GM23248 (cell line): ENCODE measurements around the gene MATN3. TPM values are rescaled to one million over a fixed set of nuclear protein-coding genes. Genes with fewer than 3 reads are reported as not detected.

ENCODE experiments used
- DNase-seq: peaks from one replicate; pipeline ENCODE4 v3.0.0-alpha.2; 2015
- H2AFZ ChIP-seq: fragments of 200-600 bp; sonication (generic); 2 replicates; pipeline ENCODE4 v1.6.1; 2016; ENCODE audit warnings: antibody characterized with exemption
- H3F3A ChIP-seq: fragments of 200-600 bp; sonication (generic); 2 replicates; pipeline ENCODE4 v1.6.1; 2016; ENCODE audit warnings: mild to moderate bottlenecking, antibody characterized with exemption, mixed run types; ENCODE audit not compliant: insufficient read depth
- H3K27ac ChIP-seq: fragments of 200-600 bp; sonication (generic); 2 replicates; pipeline ENCODE4 v1.5.1; 2016; ENCODE audit warnings: mild to moderate bottlenecking
- H3K27me3 ChIP-seq: fragments of 200-600 bp; sonication (generic); replicated peaks from 2 replicates; pipeline ENCODE4 v1.6.1; 2016; ENCODE audit warnings: mild to moderate bottlenecking; ENCODE audit not compliant: insufficient read depth
- H3K36me3 ChIP-seq: fragments of 200-600 bp; sonication (generic); 2 replicates; pipeline ENCODE4 v1.6.1; 2016; ENCODE audit warnings: low read depth, mild to moderate bottlenecking
- H3K4me1 ChIP-seq: fragments of 200-600 bp; sonication (generic); 2 replicates; pipeline ENCODE4 v1.6.1; 2016; ENCODE audit warnings: mild to moderate bottlenecking; ENCODE audit not compliant: insufficient read depth
- H3K4me2 ChIP-seq: fragments of 200-600 bp; sonication (generic); one replicate; pipeline ENCODE4 v1.6.1; 2016; ENCODE audit warnings: mild to moderate bottlenecking; ENCODE audit not compliant: unreplicated experiment
- H3K4me3 ChIP-seq: fragments of 200-600 bp; sonication (generic); 2 replicates; pipeline ENCODE4 v1.5.1; 2016; ENCODE audit warnings: mild to moderate bottlenecking
- H3K79me2 ChIP-seq: fragments of 200-600 bp; sonication (generic); 2 replicates; pipeline ENCODE4 v1.6.1; 2016; ENCODE audit warnings: mild to moderate bottlenecking; ENCODE audit not compliant: insufficient read depth
- H3K9ac ChIP-seq: fragments of 200-600 bp; sonication (generic); 2 replicates; pipeline ENCODE4 v1.6.1; 2016; ENCODE audit warnings: mild to moderate bottlenecking
- H3K9me2 ChIP-seq: fragments of 200-600 bp; sonication (generic); 2 replicates; pipeline ENCODE4 v1.6.1; 2016; ENCODE audit warnings: mixed run types, mild to moderate bottlenecking, moderate library complexity; ENCODE audit not compliant: insufficient read depth
- H3K9me3 ChIP-seq: fragments of 200-600 bp; sonication (generic); one replicate; pipeline ENCODE4 v1.6.1; 2017; ENCODE audit warnings: low read depth
- H4K20me1 ChIP-seq: fragments of 200-600 bp; sonication (generic); 2 replicates; pipeline ENCODE4 v1.6.0; 2016; ENCODE audit not compliant: insufficient read depth
- EZH2 ChIP-seq: fragments of 200-600 bp; sonication (generic); IDR thresholded peaks from 2 replicates; pipeline ENCODE4 v1.6.1; 2018; ENCODE audit warnings: antibody characterized with exemption, mild to moderate bottlenecking; ENCODE audit not compliant: insufficient read depth, poor library complexity, severe bottlenecking
- EZH2phosphoT487 ChIP-seq: fragments of 200-600 bp; sonication (generic); IDR thresholded peaks from 2 replicates; pipeline ENCODE4 v1.6.1; 2018; ENCODE audit warnings: antibody characterized with exemption, moderate library complexity, mild to moderate bottlenecking, low read depth; ENCODE audit not compliant: insufficient read depth
- WGBS, 2 experiments: methylation state at CpG; one replicate each; pipeline ENCODE4 v1.1.6; 2015 to 2017; ENCODE audit warnings: low lambda C conversion rate in 2 of 2, low coverage in 1 of 2; ENCODE audit errors: missing lambda C conversion rate in 2 of 2; 5-methylcytosine and 5-hydroxymethylcytosine counted together
- in situ Hi-C: fragments of 300-500 bp; cut with MboI; formaldehyde crosslinking; loops from 2 replicates; pipeline ENCODE4 v1.15.0; 2020
- polyA plus RNA-seq: library from polyadenylated mRNA; unstranded; fragments of >200 nt; fragmentation: Nextera tagmentation; extraction: Ambion mirVana; gene quantifications from 2 replicates; pipeline ENCODE4 v1.2.1, GENCODE V29; 2016
- total RNA-seq: library from RNA; depleted of rRNA; stranded (reverse); fragments of >200 nt; shearing (Covaris generic); gene quantifications from 2 replicates; pipeline ENCODE4 v1.2.3, GENCODE V29; 2014

Gene MATN3
- total and polyA plus RNA-seq, 2 experiments from 2014 or later, result 0.54 to 2.0 TPM

DNA sequence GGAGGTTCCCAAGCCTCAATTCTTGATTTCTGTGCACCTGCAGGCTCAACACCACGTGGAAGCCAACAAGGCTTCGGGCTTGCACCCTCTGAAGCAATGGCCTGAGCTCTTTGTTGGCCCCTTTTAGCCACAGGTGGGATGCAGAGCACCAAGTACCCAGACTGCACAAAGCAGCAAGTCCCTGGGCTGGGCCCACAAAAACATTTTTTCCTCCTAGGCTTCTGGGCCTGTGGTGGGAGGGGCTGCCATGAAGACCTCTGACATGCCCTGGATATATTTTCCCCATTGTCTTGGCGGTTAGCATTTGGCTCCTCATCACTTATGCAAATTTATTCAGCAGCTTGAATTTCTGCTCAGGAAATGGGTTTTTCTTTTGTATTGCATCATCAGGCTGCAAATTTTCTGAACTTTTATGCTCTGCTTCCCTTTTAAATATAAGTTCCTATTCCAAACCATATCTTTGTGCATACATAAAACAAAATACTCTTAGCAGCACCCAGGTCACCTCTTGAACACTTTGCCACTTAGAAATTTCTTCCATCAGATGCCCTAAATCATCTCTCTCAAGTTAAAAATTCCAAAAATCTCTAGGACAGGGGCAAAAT lies 9.0 kb upstream of the MATN3 start:
- no peak overlapping the region for H3K9ac ChIP-seq
- H3K9me2 ChIP-seq, result no peaks in the 10 kb centered on the region
- H3K79me2 ChIP-seq, result no peaks in the 10 kb centered on the region
- no peaks in the 10 kb centered on the region for H3K27me3 ChIP-seq
- H3K27ac ChIP-seq, result no peak overlapping the region
- H3K4me2 ChIP-seq, result no peak overlapping the region
- DNase-seq, result no peak
- 84 to 86% methylated on average over 3 of the region's 3 CpGs for WGBS, 2 experiments
- TF ChIP-seq EZH2 (no peak), EZH2phosphoT487 (no peak)
- H3K9me3 ChIP-seq, result no peaks in the 10 kb centered on the region
- peaks cover 4% of the 10 kb centered on the region; the same call in 1 of the 2 replicates for H3F3A ChIP-seq
- no peaks in the 10 kb centered on the region for H4K20me1 ChIP-seq
- no peak overlapping the region for H2AFZ ChIP-seq
- no peak overlapping the region for H3K4me3 ChIP-seq
- peaks cover 8% of the 10 kb centered on the region for H3K4me1 ChIP-seq
- H3K36me3 ChIP-seq, result no peaks in the 10 kb centered on the region
- in situ Hi-C loops, result no loop called here

DNA sequence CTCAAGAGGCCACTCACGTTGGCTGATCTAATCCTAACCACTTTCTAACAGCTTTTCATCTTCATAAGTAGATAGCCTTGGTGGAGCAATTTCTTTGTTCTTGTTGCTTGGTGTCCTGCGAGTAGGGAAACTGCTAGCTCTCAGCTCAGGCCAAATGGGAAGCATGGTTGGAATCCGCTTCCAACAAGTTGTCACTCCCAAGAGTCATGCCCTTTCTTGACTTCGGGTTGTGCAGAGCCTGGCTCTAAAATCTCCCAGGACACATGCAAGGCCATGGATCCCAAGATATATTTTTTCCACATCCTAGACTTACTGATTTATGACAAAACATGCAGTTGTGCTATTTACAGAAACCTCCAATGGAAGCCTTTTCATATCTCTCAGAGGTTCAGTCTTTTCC lies 7.3 kb upstream of the MATN3 start:
- H3K4me3 ChIP-seq, result no peak overlapping the region
- H3K36me3 ChIP-seq, result no peaks in the 10 kb centered on the region
- H3K27ac ChIP-seq, result no peak overlapping the region
- no peaks in the 10 kb centered on the region for H3K27me3 ChIP-seq
- 64 to 66% methylated on average over 4 of the region's 4 CpGs for WGBS, 2 experiments
- no peak overlapping the region for H3K4me2 ChIP-seq
- in situ Hi-C loops, result no loop called here
- no peaks in the 10 kb centered on the region for H3K9me3 ChIP-seq
- peaks cover 4% of the 10 kb centered on the region; the same call in 1 of the 2 replicates for H3F3A ChIP-seq
- H3K79me2 ChIP-seq, result no peaks in the 10 kb centered on the region
- H3K9me2 ChIP-seq, result no peaks in the 10 kb centered on the region
- no peak for DNase-seq
- H4K20me1 ChIP-seq, result no peaks in the 10 kb centered on the region
- TF ChIP-seq EZH2 (no peak), EZH2phosphoT487 (no peak)
- no peak overlapping the region for H3K9ac ChIP-seq
- no peaks in the 10 kb centered on the region; the same call in 1 of the 2 replicates for H3K4me1 ChIP-seq
- H2AFZ ChIP-seq, result no peak overlapping the region

DNA sequence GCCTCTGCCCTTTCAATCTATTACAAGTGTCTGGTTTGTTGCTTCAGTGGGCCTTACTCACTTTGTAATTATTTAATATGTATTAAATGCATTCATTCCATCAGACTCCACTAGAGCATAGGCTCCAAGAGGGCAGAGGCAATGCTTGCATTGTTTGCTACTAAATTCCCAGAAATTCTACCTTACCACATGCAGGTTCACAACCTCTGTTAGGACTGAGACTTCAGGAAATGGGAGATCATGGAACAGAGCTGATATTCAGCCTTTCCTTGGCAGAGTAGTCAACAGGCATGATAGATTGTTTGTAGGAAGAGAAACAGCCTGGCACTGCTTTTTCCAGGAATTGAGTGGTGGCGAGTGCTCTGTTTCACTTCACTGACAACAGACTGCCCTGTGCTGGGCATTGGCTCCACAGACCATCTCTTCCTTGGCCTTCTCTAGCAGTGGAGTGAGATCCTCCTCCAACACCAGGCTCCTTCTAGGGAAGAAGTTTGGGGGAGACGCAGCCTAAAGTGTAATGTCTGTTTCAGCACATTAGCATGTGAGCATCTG lies 6.2 kb upstream of the MATN3 start:
- H4K20me1 ChIP-seq, result no peaks in the 10 kb centered on the region
- no peak overlapping the region for H3K4me3 ChIP-seq
- no peaks in the 10 kb centered on the region for H3K9me3 ChIP-seq
- peaks cover 4% of the 10 kb centered on the region; the same call in 1 of the 2 replicates for H3F3A ChIP-seq
- H3K9ac ChIP-seq, result no peak overlapping the region
- no peak for TF ChIP-seq EZH2
- TF ChIP-seq EZH2phosphoT487, result no peak
- H3K4me2 ChIP-seq, result no peak overlapping the region
- H3K27me3 ChIP-seq, result no peaks in the 10 kb centered on the region
- in situ Hi-C loops, result no loop called here
- H3K27ac ChIP-seq, result no peak overlapping the region
- H3K9me2 ChIP-seq, result no peaks in the 10 kb centered on the region
- no peak overlapping the region for H2AFZ ChIP-seq
- no peaks in the 10 kb centered on the region for H3K4me1 ChIP-seq
- 95 to 98% methylated on average over 2 of the region's 2 CpGs for WGBS, 2 experiments
- DNase-seq, result no peak
- H3K79me2 ChIP-seq, result no peaks in the 10 kb centered on the region
- H3K36me3 ChIP-seq, result no peaks in the 10 kb centered on the region

DNA sequence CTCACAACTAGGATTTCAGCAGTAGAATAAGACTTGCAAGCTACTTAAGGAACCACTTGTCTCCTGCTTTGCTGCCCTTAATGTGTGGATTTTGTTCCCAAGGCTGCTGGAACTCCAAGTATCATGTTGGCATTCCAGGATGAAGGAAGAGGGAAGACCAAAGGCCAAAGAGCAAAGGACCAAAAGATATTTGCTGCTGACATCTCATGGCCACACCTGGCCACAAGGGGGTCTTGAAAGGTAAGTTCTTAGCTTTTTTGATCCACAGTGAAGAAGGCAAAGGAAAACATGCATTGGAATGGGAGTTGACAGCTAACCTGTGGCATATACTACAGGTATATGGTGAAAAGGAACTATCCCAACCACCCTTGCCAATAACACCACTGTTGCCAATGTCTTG lies 3.9 kb upstream of the MATN3 start:
- H3K4me3 ChIP-seq, result no peak overlapping the region
- no peak overlapping the region for H3K4me2 ChIP-seq
- H3K4me1 ChIP-seq, result no peaks in the 10 kb centered on the region
- no peaks in the 10 kb centered on the region for H3K36me3 ChIP-seq
- in situ Hi-C loops, result no loop called here
- no peaks in the 10 kb centered on the region for H3K9me3 ChIP-seq
- peaks cover 5% of the 10 kb centered on the region; the same call in 1 of the 2 replicates for H3K27me3 ChIP-seq
- no peaks in the 10 kb centered on the region for H3K9me2 ChIP-seq
- TF ChIP-seq EZH2phosphoT487 (no peak), EZH2 (no peak)
- no peaks in the 10 kb centered on the region for H3K79me2 ChIP-seq
- no peaks in the 10 kb centered on the region; the same call in 1 of the 2 replicates for H3F3A ChIP-seq
- H3K27ac ChIP-seq, result no peak overlapping the region
- H2AFZ ChIP-seq, result no peak overlapping the region
- no peaks in the 10 kb centered on the region for H4K20me1 ChIP-seq
- no peak overlapping the region for H3K9ac ChIP-seq
- no peak for DNase-seq
